K562 (cell line): Measurements from ENCODE around the gene THBS2. TPM values are rescaled to one million over a fixed set of nuclear protein-coding genes. Genes with fewer than 3 reads are reported as not detected.

Experiments used
- ATAC-seq: fragments of 200-7000 bp; cut with Tn5 transposase; 3 replicates; pipeline ENCODE4 v1.9.1; 2020; ENCODE audit warnings: moderate library complexity
- BruUV-seq: library from RNA; stranded (reverse); fragments of 400-500 nt; replicated peaks from 2 replicates; lab custom pipeline; 2021; lab: Mats Ljungman, UMichigan
- CTCF ChIA-PET: fragments of 300-600 bp; formaldehyde crosslinking; extraction: SDS; loops from one replicate; lab custom pipeline; 2021; ENCODE audit warnings: low intra/inter-chr PET ratio; lab: Yijun Ruan, JAX
- POLR2A ChIA-PET: fragments of 300-600, 350-650 bp; sonication (Branson Sonifier 250); formaldehyde crosslinking; extraction: SDS; loops from one replicate; lab custom pipeline; 2021; ENCODE audit warnings: antibody characterized with exemption, inconsistent platforms; lab: Yijun Ruan, JAX
- DNase-seq, 4 experiments: peaks; one replicate each; pipeline versions ENCODE4 v3.0.0 to v3.0.0-alpha.2; 2011 to 2018; ENCODE audit warnings: low spot score in 3 of 4, mixed read lengths in 3 of 4; ENCODE audit errors: extremely low read depth in 1 of 4
- FAIRE-seq: peaks from 2 replicates; lab custom pipeline; 2011; peaks lifted over from hg19 to GRCh38; lab: Jason Lieb, UNC
- H2AFZ ChIP-seq: 2 replicates; pipeline ENCODE4 v1.6.0; 2011; ENCODE audit warnings: low read depth, low read length, control low read depth, inconsistent platforms
- H3K27ac ChIP-seq: fragments of 200-600 bp; 3 replicates; pipeline ENCODE4 v1.8.0; 2011; ENCODE audit warnings: low read depth, mild to moderate bottlenecking, control low read depth, inconsistent platforms, low read length, moderate library complexity, mixed read lengths; ENCODE audit errors: extremely low read depth
- H3K27me3 ChIP-seq, 2 experiments: fragments of 300-600 bp in 1 of 2; 2 replicates in 1 of 2; 3 replicates in 1 of 2; pipeline versions ENCODE4 v1.6.0 to v1.8.0; 2011; ENCODE audit warnings: inconsistent platforms in 2 of 2, low read length in 2 of 2, mild to moderate bottlenecking in 1 of 2, mixed read lengths in 1 of 2, moderate library complexity in 1 of 2; ENCODE audit not compliant: control insufficient read depth in 2 of 2, insufficient read depth in 2 of 2
- H3K36me3 ChIP-seq: fragments of 300-600 bp; 3 replicates; pipeline ENCODE4 v1.8.0; 2011; ENCODE audit warnings: mild to moderate bottlenecking, low read length, inconsistent platforms; ENCODE audit not compliant: control insufficient read depth, insufficient read depth
- H3K4me1 ChIP-seq, 2 experiments: fragments of 200-600 bp in 1 of 2; replicated peaks in 1 of 2; 2 replicates in 1 of 2; 3 replicates in 1 of 2; pipeline versions ENCODE4 v1.5.1 to v1.8.0; 2011; ENCODE audit warnings: inconsistent platforms in 2 of 2, low read length in 2 of 2, mild to moderate bottlenecking in 1 of 2, mixed read lengths in 1 of 2, moderate library complexity in 1 of 2; ENCODE audit not compliant: control insufficient read depth in 2 of 2, insufficient read depth in 2 of 2
- H3K4me2 ChIP-seq: 2 replicates; pipeline ENCODE4 v1.6.1; 2011; ENCODE audit warnings: low read length, control low read depth, inconsistent platforms, mixed read lengths; ENCODE audit not compliant: insufficient read depth
- H3K4me3 ChIP-seq: fragments of 200-600 bp; sonication (generic), shearing (Covaris generic); 2 replicates; pipeline ENCODE4 v1.5.1; 2016; ENCODE audit warnings: control low read depth, inconsistent platforms
- H3K79me2 ChIP-seq: fragments of 200-600 bp; 3 replicates; pipeline ENCODE4 v1.8.0; 2011; ENCODE audit warnings: low read length, inconsistent platforms; ENCODE audit not compliant: control insufficient read depth, insufficient read depth
- H3K9ac ChIP-seq, 2 experiments: 2 replicates each; pipeline versions ENCODE4 v1.6.0 to v1.6.1; 2011; ENCODE audit warnings: low read depth in 2 of 2, low read length in 2 of 2, control low read depth in 1 of 2, inconsistent platforms in 1 of 2, mild to moderate bottlenecking in 1 of 2, mixed read lengths in 1 of 2; ENCODE audit not compliant: insufficient read depth in 1 of 2
- H3K9me1 ChIP-seq: one replicate; pipeline ENCODE4 v1.6.0; 2011; ENCODE audit warnings: inconsistent platforms, mild to moderate bottlenecking, low read length, moderate library complexity; ENCODE audit not compliant: control insufficient read depth, insufficient read depth
- H3K9me3 ChIP-seq: replicated peaks from 2 replicates; pipeline ENCODE4 v1.5.1; 2011; ENCODE audit warnings: low read depth, low read length, inconsistent platforms; ENCODE audit not compliant: control insufficient read depth, insufficient read depth
- H4K20me1 ChIP-seq: replicated peaks from 2 replicates; pipeline ENCODE4 v1.6.1; 2011; ENCODE audit warnings: low read length, inconsistent platforms, mixed read lengths; ENCODE audit not compliant: control insufficient read depth, insufficient read depth
- ASH1L ChIP-seq: fragments of 450-650 bp; IDR thresholded peaks from 2 replicates; pipeline ENCODE4 v1.6.1; 2018; ENCODE audit warnings: borderline replicate concordance, mild to moderate bottlenecking, low read depth; ENCODE audit not compliant: partially characterized antibody
- ELK1 ChIP-seq: sonication (generic); formaldehyde crosslinking; IDR thresholded peaks from 2 replicates; pipeline ENCODE4 v1.8.1; 2022; ENCODE audit warnings: missing genetic modification reagents
- FOXP4 ChIP-seq: sonication (generic); formaldehyde crosslinking; IDR thresholded peaks from 2 replicates; pipeline ENCODE4 v1.8.0; 2022; ENCODE audit warnings: mild to moderate bottlenecking, missing genetic modification reagents, borderline replicate concordance
- GATA2 ChIP-seq: sonication (generic); formaldehyde crosslinking; IDR thresholded peaks from 2 replicates; pipeline ENCODE4 v1.4.0; 2020; ENCODE audit warnings: mild to moderate bottlenecking, missing genetic modification reagents
- HMGXB4 ChIP-seq: sonication (generic); formaldehyde crosslinking; IDR thresholded peaks from 2 replicates; pipeline ENCODE4 v1.8.1; 2023; ENCODE audit warnings: mild to moderate bottlenecking, missing genetic modification reagents
- MTA2 ChIP-seq: fragments of 450-650 bp; IDR thresholded peaks from 2 replicates; pipeline ENCODE4 v1.6.1; 2016; ENCODE audit warnings: low read depth
- NCOA2 ChIP-seq, 2 experiments: fragments of 450-650 bp; IDR thresholded peaks; 2 replicates each; pipeline ENCODE4 v1.6.1; 2018; ENCODE audit warnings: mild to moderate bottlenecking in 2 of 2, moderate library complexity in 1 of 2; ENCODE audit not compliant: partially characterized antibody in 2 of 2
- THRB ChIP-seq: fragments of 450-650 bp; formaldehyde crosslinking; conservative IDR thresholded peaks from 2 replicates; pipeline ENCODE4 v1.4.0; 2022; ENCODE audit warnings: mild to moderate bottlenecking, missing genetic modification characterization
- ZHX1 ChIP-seq: fragments of 150-350 bp; conservative IDR thresholded peaks from 2 replicates; pipeline ENCODE4 v1.6.1; 2014; ENCODE audit warnings: low read length
- ZKSCAN8 ChIP-seq: fragments of 200-800 bp; sonication (Bioruptor generic); IDR thresholded peaks from 2 replicates; pipeline ENCODE4 v1.6.1; 2016; ENCODE audit warnings: missing genetic modification characterization, missing compliant biosample characterization
- ZNF695 ChIP-seq: fragments of 450-650 bp; formaldehyde crosslinking; IDR thresholded peaks from 2 replicates; pipeline ENCODE4 v1.4.0; 2020; ENCODE audit warnings: mild to moderate bottlenecking, moderate library complexity
- ZNF780A ChIP-seq: fragments of 250-450 bp; sonication (Bioruptor Pico); IDR thresholded peaks from 2 replicates; pipeline ENCODE4 v1.5.0; 2021; ENCODE audit warnings: mild to moderate bottlenecking
- WGBS: fragments of 100-300 bp; shearing (Covaris generic); methylation state at CpG from one replicate; pipeline ENCODE4 v1.1.6; 2016; ENCODE audit warnings: low coverage, mixed read lengths; ENCODE audit not compliant: insufficient coverage; ENCODE audit errors: missing lambda C conversion rate; 5-methylcytosine and 5-hydroxymethylcytosine counted together
- in situ Hi-C: fragments of 300-500 bp; cut with MboI; formaldehyde crosslinking; loops from 4 replicates; pipeline ENCODE4 v1.15.0; 2018; ENCODE audit warnings: inconsistent platforms, mixed read lengths
- intact Hi-C: fragments of 100-400 bp; cut with micrococcal nuclease; formaldehyde crosslinking; loops from 2 replicates; pipeline ENCODE4 v1.14.2; 2022
- polyA plus RNA-seq, 8 experiments: library from polyadenylated mRNA; depleted of rRNA in 4 of 8; stranded (reverse) in 5 of 8; unstranded in 3 of 8; fragments of >200 nt; fragmentation: Nextera tagmentation in 2 of 8; fragmentation: Illumina TruSeq in 1 of 8; extraction: Ambion mirVana in 2 of 8; extraction: Trizol in 1 of 8; gene quantifications; 2 replicates each; pipeline versions ENCODE4 v1.2.1 to v1.2.3, GENCODE V29; 2011 to 2014; ENCODE audit warnings: inconsistent platforms in 1 of 8, missing spikeins in 1 of 8
- total RNA-seq, 7 experiments: library from RNA; depleted of rRNA in 6 of 7; stranded (reverse); fragments of >200 nt in 6 of 7; fragmentation: Illumina TruSeq in 2 of 7; extraction: Trizol in 2 of 7; gene quantifications; 2 replicates each; pipeline versions ENCODE4 v1.2.1 to v1.2.3, GENCODE V29; 2011 to 2021; ENCODE audit warnings: low replicate concordance in 1 of 7

The THBS2 gene
- total and polyA plus RNA-seq, 9 of the 15 experiments (the other 6 are each of a cell fraction or from before 2014, with no cell fraction given), result 0.03 to 0.11 (median 0.03) TPM; not detected in 6

- FAIRE-seq (no peak), DNase-seq (no peak), ATAC-seq (no peak; the same call in 2 of the 3 replicates)
- Histone ChIP-seq H4K20me1 (0 out of 2 replicates have a peak, but pooled peaks cover 4% of the 10 kb centered on the region), H3K9ac (no peak overlapping the region), H3K4me1 (peaks cover 0 to 7% of the 10 kb centered on the region in 2 experiments; a peak in 1 of 5 replicates), H3K9me1 (no peaks in the 10 kb centered on the region), H3K27me3 (peaks cover 52 to 81% of the 10 kb centered on the region in 2 experiments), H3K36me3 (no peaks in the 10 kb centered on the region), H3K9me3 (no peaks in the 10 kb centered on the region), H3K4me3 (no peak overlapping the region), H3K4me2 (no peak overlapping the region), H3K79me2 (no peaks in the 10 kb centered on the region), H2AFZ (no peak overlapping the region), H3K27ac (no peak overlapping the region)
- 2% methylated on average over 20 of the region's 20 CpGs for WGBS
- in situ Hi-C loops (no loop called here), intact Hi-C loops (no loop called here)
- CTCF ChIA-PET, result no interaction called here
- BruUV-seq, result no TSS peak
- POLR2A ChIA-PET, result no interaction called here
- no peak for TF ChIP-seq ZNF695 (CRISPR knock-in tag)
- TF ChIP-seq ELK1 (CRISPR knock-in tag), result no peak
- no peak for TF ChIP-seq FOXP4 (CRISPR knock-in tag)
- TF ChIP-seq THRB (CRISPR knock-in tag), result no peak
- no peak for TF ChIP-seq NCOA2 (IDR thresholded peaks at IDR 0.05; ENCODE audit: partially characterized antibody in 2 of 2)
- TF ChIP-seq ZNF780A (CRISPR knock-in tag), result no peak
- TF ChIP-seq GATA2 (CRISPR knock-in tag), result no peak
- TF ChIP-seq MTA2, result no peak
- no peak for TF ChIP-seq ZKSCAN8 (CRISPR knock-in tag)
- TF ChIP-seq ASH1L, result no peak
- TF ChIP-seq ZHX1, result no peak
- TF ChIP-seq HMGXB4 (CRISPR knock-in tag), result no peak
Observed at GRCh38 chr6:169251822-169252504, 1.7 kb downstream of the THBS2 start.
